Transverse colon (tissue), 4 donors: ENCODE measurements around the gene MTFP1. TPM values are rescaled to one million over a fixed set of nuclear protein-coding genes. Genes with fewer than 3 reads are reported as not detected.
A peak's percentile ranks its signal among the peaks of the same experiment; 100 is the strongest.

Experiments
- DNase-seq: peaks from one replicate; pipeline ENCODE4 v3.0.0-alpha.2; 2019
- H3K27ac ChIP-seq, 4 donors: fragments of 200-600 bp; sonication (generic); 2 replicates each; pipeline ENCODE4 v1.5.1; 2016 to 2018; ENCODE audit warnings: inconsistent platforms in 4 of 4
- H3K27me3 ChIP-seq: fragments of 200-600 bp; sonication (generic); 2 replicates; pipeline ENCODE4 v1.5.1; 2017; ENCODE audit warnings: inconsistent platforms
- H3K36me3 ChIP-seq, 4 donors: fragments of 200-600 bp; sonication (generic); 2 replicates each; pipeline ENCODE4 v1.5.1; 2017 to 2019; ENCODE audit warnings: inconsistent platforms in 4 of 4
- H3K4me1 ChIP-seq, 4 donors: fragments of 200-600 bp; sonication (generic); 2 replicates each; pipeline ENCODE4 v1.5.1; 2017 to 2020; ENCODE audit warnings: inconsistent platforms in 4 of 4
- H3K4me3 ChIP-seq, 4 donors: fragments of 200-600 bp; sonication (generic); 1 replicate in 1 of 4; 2 replicates in 3 of 4; pipeline versions ENCODE4 v1.5.1 to v1.6.1; 2017 to 2019; ENCODE audit warnings: inconsistent platforms in 4 of 4
- H3K9me3 ChIP-seq, 2 donors: fragments of 200-600 bp; sonication (generic); 2 replicates each; pipeline ENCODE4 v1.5.1; 2017 to 2019; ENCODE audit warnings: inconsistent platforms in 2 of 2
- CTCF ChIP-seq, 5 experiments: fragments of 200-600 bp in 3 of 5; fragments of 450-650 bp in 2 of 5; sonication (generic) in 3 of 5; IDR thresholded peaks; 1 replicate in 2 of 5; 2 replicates in 3 of 5; pipeline ENCODE4 v1.5.1; 2016 to 2017; ENCODE audit warnings: antibody characterized with exemption in 5 of 5, inconsistent platforms in 3 of 5, mild to moderate bottlenecking in 2 of 5, moderate library complexity in 1 of 5
- EP300 ChIP-seq: sonication (generic); formaldehyde crosslinking; IDR thresholded peaks from one replicate; pipeline ENCODE4 v1.6.1; 2017; ENCODE audit warnings: antibody characterized with exemption, low read depth
- POLR2A ChIP-seq: fragments of 450-650 bp; IDR thresholded peaks from one replicate; pipeline ENCODE4 v1.6.1; 2016; ENCODE audit warnings: antibody characterized with exemption, mild to moderate bottlenecking, moderate library complexity
- POLR2AphosphoS5 ChIP-seq, 3 donors: sonication (generic); formaldehyde crosslinking; IDR thresholded peaks; one replicate each; pipeline ENCODE4 v1.6.1; 2016; ENCODE audit warnings: antibody characterized with exemption in 3 of 3
- WGBS, 2 donors: methylation state at CpG; one replicate each; pipeline ENCODE4 v1.1.5; 2018; ENCODE audit warnings: low coverage in 1 of 2; 5-methylcytosine and 5-hydroxymethylcytosine counted together
- in situ Hi-C, 4 donors: fragments of 200-750 bp; cut with MboI; loops; one replicate each; pipeline versions ENCODE4 v1.15.0 to v1.15.1; 2017; ENCODE audit warnings: low sequenced_read_pairs in 3 of 4, low pct_ligation_motif_present in 1 of 4, low pct_unique_long_range_greater_than_20kb in 1 of 4
- intact Hi-C: fragments of 100-400 bp; cut with DNase I; formaldehyde crosslinking; loops from one replicate; pipeline ENCODE4 v1.15.1; 2023; ENCODE audit warnings: low total_unique reads
- total RNA-seq, 4 donors: library from RNA; depleted of rRNA; stranded (reverse); fragments of >200 nt; gene quantifications; one replicate each; pipeline ENCODE4 v1.1.0, GENCODE V29; 2016

MTFP1 gene
- total RNA-seq, 4 donors from 2014 or later: 2.0 to 48.6 (median 21.4) TPM

DNA sequence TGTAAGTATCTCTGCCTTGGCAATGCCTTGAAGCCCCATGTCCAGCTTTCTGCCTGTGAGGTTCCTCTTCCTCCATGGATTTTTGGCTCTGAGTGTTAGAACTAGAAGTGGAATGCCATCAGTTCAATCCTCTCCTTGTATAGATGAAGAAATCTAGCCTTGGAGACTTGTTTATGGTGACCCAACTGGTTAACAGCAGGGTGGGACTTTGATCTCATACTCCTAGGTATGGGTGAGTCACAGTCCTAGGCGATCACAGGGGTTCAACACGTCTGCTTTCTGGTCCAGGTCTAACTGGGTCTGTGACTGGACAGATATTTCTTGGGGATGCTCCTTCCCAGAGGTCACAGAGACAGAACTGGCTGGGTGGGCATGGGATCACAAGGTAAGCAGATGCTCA lies 9.2 kb upstream of the MTFP1 start:
- H3K36me3 ChIP-seq: no peaks in the 10 kb centered on the region
- in situ Hi-C loops (no loop called here), intact Hi-C loops (no loop called here)
- TF ChIP-seq CTCF (IDR thresholded peaks at IDR 0.05) (no peak), POLR2AphosphoS5 (IDR thresholded peaks at IDR 0.05) (no peak), POLR2A (no peak), EP300 (no peak)
- no peaks in the 10 kb centered on the region for H3K27me3 ChIP-seq
- peak overlapping the region in 1 of 4 donors; percentile 12 for H3K27ac ChIP-seq
- H3K4me1 ChIP-seq: peaks cover 0 to 19% (median 5%) of the 10 kb centered on the region in 4 donors
- 51% methylated on average over 2 of the region's 2 CpGs; no CpG with 5 or more reads in 1 of the 2 donors for WGBS, 2 donors
- no peak overlapping the region for H3K4me3 ChIP-seq
- no peaks in the 10 kb centered on the region for H3K9me3 ChIP-seq
- peak; percentile 34 for DNase-seq

- in situ Hi-C loops (no loop called here), intact Hi-C loops (no loop called here)
- no peak for TF ChIP-seq EP300
- no peak for TF ChIP-seq POLR2AphosphoS5 (IDR thresholded peaks at IDR 0.05)
- TF ChIP-seq CTCF (IDR thresholded peaks at IDR 0.05): no peak
- no peak for TF ChIP-seq POLR2A
- H3K27me3 ChIP-seq: no peaks in the 10 kb centered on the region
- peak overlapping the region in 1 of 4 donors; percentile 12 for H3K27ac ChIP-seq
- H3K4me3 ChIP-seq: no peak overlapping the region
- H3K9me3 ChIP-seq: no peaks in the 10 kb centered on the region
- H3K4me1 ChIP-seq: peaks cover 2 to 24% (median 9%) of the 10 kb centered on the region in 4 donors
- DNase-seq: no peak
- WGBS, 2 donors: 42% methylated on average over 1 of the region's 1 CpG; no CpG with 5 or more reads in 1 of the 2 donors
- no peaks in the 10 kb centered on the region for H3K36me3 ChIP-seq
Observed at GRCh38 chr22:30416837-30417236, 8.7 kb upstream of the MTFP1 start.

- DNase-seq: no peak
- 61 to 73% methylated on average over 3 to 6 of the region's 6 CpGs for WGBS, 2 donors
- intact Hi-C loops: no loop called here
- H3K36me3 ChIP-seq: no peaks in the 10 kb centered on the region
- H3K9me3 ChIP-seq: no peaks in the 10 kb centered on the region
- no peak for TF ChIP-seq POLR2A
- no peak for TF ChIP-seq EP300
- no peak for TF ChIP-seq CTCF (IDR thresholded peaks at IDR 0.05)
- no peak for TF ChIP-seq POLR2AphosphoS5 (IDR thresholded peaks at IDR 0.05)
- H3K4me1 ChIP-seq: peaks cover 22 to 53% (median 34%) of the 10 kb centered on the region in 4 donors
- in situ Hi-C loops: no loop called here
- H3K4me3 ChIP-seq: no peak overlapping the region
- H3K27me3 ChIP-seq: no peaks in the 10 kb centered on the region
- peak overlapping the region in 2 of 4 donors; percentile 98 to 99 for H3K27ac ChIP-seq
Observed at GRCh38 chr22:30420347-30421125, 5.0 kb upstream of the MTFP1 start.

- in situ Hi-C loops: no loop called here
- Histone ChIP-seq H3K4me3 (peak overlapping the region in 1 of 4 donors; percentile 70), H3K4me1 (peaks cover 22 to 62% (median 38%) of the 10 kb centered on the region in 4 donors), H3K27me3 (no peaks in the 10 kb centered on the region), H3K36me3 (no peaks in the 10 kb centered on the region), H3K27ac (peak overlapping the region; percentile 98 to 99 (median 98)), H3K9me3 (no peaks in the 10 kb centered on the region)
- DNase-seq: no peak
- peak; percentile 12 for TF ChIP-seq POLR2A
- no peak for TF ChIP-seq CTCF (IDR thresholded peaks at IDR 0.05)
- TF ChIP-seq EP300: no peak
- peak in 1 of 3 donors; percentile 27 for TF ChIP-seq POLR2AphosphoS5 (IDR thresholded peaks at IDR 0.05)
- intact Hi-C loops: no loop called here
- 50 to 54% methylated on average over 8 of the region's 8 CpGs for WGBS, 2 donors
Observed at GRCh38 chr22:30421695-30422480, 3.7 kb upstream of the MTFP1 start.
